Measurements from ENCODE around the gene ARID5B. TPM values are rescaled to one million over a fixed set of nuclear protein-coding genes. Genes with fewer than 3 reads are reported as not detected.

ARID5B gene
- total and polyA plus RNA-seq, 2 donors (not counting 1 experiment from before 2014, with no cell fraction given), result 22.4 to 237 TPM

GRCh38 chr10:61989995-61990760, 88.7 kb downstream of the ARID5B start:
- POLR2A ChIA-PET, result interaction anchor here (0.7 kb wide), 1 partner anchor 28 kb away, joined by 3 read pairs; no protein-coding TSS in a partner anchor
- H3K4me1 ChIP-seq (ENCODE audit: control insufficient read depth in 2 of 2, insufficient read depth in 2 of 2, low read length in 2 of 2), result peaks cover 63 to 66% of the 10 kb centered on the region in 2 donors

GRCh38 chr10:61990761-61991135, 89.2 kb downstream of the ARID5B start:
- H3K79me2 ChIP-seq (ENCODE audit: control insufficient read depth, insufficient read depth, low read length), result peaks cover 95% of the 10 kb centered on the region
- CTCF ChIA-PET, result no interaction called here

More at GRCh38 chr10:61989995-61990760, 88.7 kb downstream of the ARID5B start:
- Histone ChIP-seq H3K36me3 (replicated peaks in 1 of 2; ENCODE audit: control extremely low read depth in 1 of 2, control insufficient read depth in 1 of 2, extremely low read depth in 1 of 2, insufficient read depth in 2 of 2, low read length in 1 of 2) (peaks cover 11 to 24% of the 10 kb centered on the region in 2 experiments), H4K20me1 (ENCODE audit: control insufficient read depth, insufficient read depth, low read length, poor library complexity, severe bottlenecking) (peaks cover 3% of the 10 kb centered on the region), H3K4me2 (replicated peaks; ENCODE audit: low read depth, low read length, poor library complexity, severe bottlenecking) (no peak overlapping the region), H3K27ac (ENCODE audit: low read length in 2 of 2) (peak overlapping the region in 1 of 2 donors; percentile 74), H3K9me3 (ENCODE audit: control extremely low read depth in 1 of 3, control insufficient read depth in 2 of 3, insufficient read depth in 1 of 3, low read length in 2 of 3) (no peaks in the 10 kb centered on the region), H2AFZ (ENCODE audit: insufficient read depth, low read depth, low read length, poor library complexity, severe bottlenecking) (no peak overlapping the region), H3K79me2 (ENCODE audit: control insufficient read depth, insufficient read depth, low read length) (peaks cover 95% of the 10 kb centered on the region), H3K27me3 (replicated peaks in 1 of 4; ENCODE audit: control extremely low read depth in 1 of 4, control insufficient read depth in 3 of 4, insufficient read depth in 4 of 4, low read length in 3 of 4) (no peaks in the 10 kb centered on the region), H3K9ac (ENCODE audit: low read length) (no peak overlapping the region), H3K4me3 (ENCODE audit: control extremely low read depth in 1 of 5, extremely low read depth in 1 of 5, insufficient read depth in 1 of 5, low read depth in 2 of 5, low read length in 4 of 5) (no peak overlapping the region)
- TF ChIP-seq EZH2 (IDR thresholded peaks at IDR 0.05; ENCODE audit: borderline replicate concordance, insufficient read depth, low read depth, low read length, poor library complexity, severe bottlenecking), result no peak
- CTCF ChIA-PET, result interaction anchor here (1.2 to 1.4 kb wide), 2 partner anchors 9 to 93 kb away, joined by 3 to 4 read pairs; no protein-coding TSS in a partner anchor
- no peak for DNase-seq
- Mint-ChIP-seq H3K27me3 (no peaks in the 10 kb centered on the region), H3K9me3 (ENCODE audit: insufficient read depth) (no peaks in the 10 kb centered on the region), H3K27ac (peak overlapping the region; percentile 83), H3K4me1 (peaks cover 84% of the 10 kb centered on the region), H3K4me3 (peak overlapping the region; percentile 27)
- intact Hi-C loops (cut with micrococcal nuclease), result no loop called here
- no peak for ATAC-seq (ENCODE audit: low read depth)
- 100% methylated on average over 2 of the region's 4 CpGs for WGBS (ENCODE audit: insufficient coverage)

More at GRCh38 chr10:61990761-61991135, 89.2 kb downstream of the ARID5B start:
- Histone ChIP-seq H3K9ac (ENCODE audit: low read length) (no peak overlapping the region), H3K9me3 (ENCODE audit: control extremely low read depth in 1 of 3, control insufficient read depth in 2 of 3, insufficient read depth in 1 of 3, low read length in 2 of 3) (no peaks in the 10 kb centered on the region), H3K4me3 (ENCODE audit: control extremely low read depth in 1 of 5, extremely low read depth in 1 of 5, insufficient read depth in 1 of 5, low read depth in 2 of 5, low read length in 4 of 5) (no peak overlapping the region), H3K4me2 (replicated peaks; ENCODE audit: low read depth, low read length, poor library complexity, severe bottlenecking) (no peak overlapping the region), H3K27me3 (replicated peaks in 1 of 4; ENCODE audit: control extremely low read depth in 1 of 4, control insufficient read depth in 3 of 4, insufficient read depth in 4 of 4, low read length in 3 of 4) (no peaks in the 10 kb centered on the region), H3K36me3 (replicated peaks in 1 of 2; ENCODE audit: control extremely low read depth in 1 of 2, control insufficient read depth in 1 of 2, extremely low read depth in 1 of 2, insufficient read depth in 2 of 2, low read length in 1 of 2) (peaks cover 11 to 23% of the 10 kb centered on the region in 2 experiments), H3K4me1 (ENCODE audit: control insufficient read depth in 2 of 2, insufficient read depth in 2 of 2, low read length in 2 of 2) (peaks cover 64 to 67% of the 10 kb centered on the region in 2 donors), H4K20me1 (ENCODE audit: control insufficient read depth, insufficient read depth, low read length, poor library complexity, severe bottlenecking) (peaks cover 3% of the 10 kb centered on the region), H2AFZ (ENCODE audit: insufficient read depth, low read depth, low read length, poor library complexity, severe bottlenecking) (no peak overlapping the region), H3K27ac (ENCODE audit: low read length in 2 of 2) (peak overlapping the region in 1 of 2 donors; percentile 74)
- Mint-ChIP-seq H3K27me3 (no peaks in the 10 kb centered on the region), H3K27ac (peak overlapping the region; percentile 83), H3K4me3 (peak overlapping the region; percentile 6), H3K9me3 (ENCODE audit: insufficient read depth) (no peaks in the 10 kb centered on the region), H3K4me1 (peaks cover 84% of the 10 kb centered on the region)
- no CpG with 5 or more reads among the region's 1 CpG for WGBS (ENCODE audit: insufficient coverage)
- POLR2A ChIA-PET, result interaction anchor here (0.7 kb wide), 1 partner anchor 28 kb away, joined by 3 read pairs; no protein-coding TSS in a partner anchor
- DNase-seq, result no peak
- intact Hi-C loops (cut with micrococcal nuclease), result no loop called here
- ATAC-seq (ENCODE audit: low read depth), result no peak
- TF ChIP-seq EZH2 (IDR thresholded peaks at IDR 0.05; ENCODE audit: borderline replicate concordance, insufficient read depth, low read depth, low read length, poor library complexity, severe bottlenecking), result no peak
- TF ChIP-seq CTCF (IDR thresholded peaks at IDR 0.05), result no peak

Measured in B cell (primary cell).